Hindlimb muscle (tissue), 1 donor: ENCODE measurements around the gene TMEM150A. TPM values are rescaled to one million over a fixed set of nuclear protein-coding genes. Genes with fewer than 3 reads are reported as not detected.
"Not testable (repeated sequence)": the region's sequence is repeated elsewhere in the genome, so short reads cannot be mapped to it uniquely, and the experiment has no call there.

Experiments
- DNase-seq: peaks from one replicate; pipeline ENCODE4 v3.0.0-alpha.2; 2013
- polyA plus RNA-seq: library from polyadenylated mRNA; unstranded; fragments of 120-200 nt; gene quantifications from one replicate; pipeline ENCODE4 v1.2.1, GENCODE V29; 2013; ENCODE audit not compliant: insufficient read length

Gene TMEM150A
- polyA plus RNA-seq, 1 donor: 11.7 TPM

DNA sequence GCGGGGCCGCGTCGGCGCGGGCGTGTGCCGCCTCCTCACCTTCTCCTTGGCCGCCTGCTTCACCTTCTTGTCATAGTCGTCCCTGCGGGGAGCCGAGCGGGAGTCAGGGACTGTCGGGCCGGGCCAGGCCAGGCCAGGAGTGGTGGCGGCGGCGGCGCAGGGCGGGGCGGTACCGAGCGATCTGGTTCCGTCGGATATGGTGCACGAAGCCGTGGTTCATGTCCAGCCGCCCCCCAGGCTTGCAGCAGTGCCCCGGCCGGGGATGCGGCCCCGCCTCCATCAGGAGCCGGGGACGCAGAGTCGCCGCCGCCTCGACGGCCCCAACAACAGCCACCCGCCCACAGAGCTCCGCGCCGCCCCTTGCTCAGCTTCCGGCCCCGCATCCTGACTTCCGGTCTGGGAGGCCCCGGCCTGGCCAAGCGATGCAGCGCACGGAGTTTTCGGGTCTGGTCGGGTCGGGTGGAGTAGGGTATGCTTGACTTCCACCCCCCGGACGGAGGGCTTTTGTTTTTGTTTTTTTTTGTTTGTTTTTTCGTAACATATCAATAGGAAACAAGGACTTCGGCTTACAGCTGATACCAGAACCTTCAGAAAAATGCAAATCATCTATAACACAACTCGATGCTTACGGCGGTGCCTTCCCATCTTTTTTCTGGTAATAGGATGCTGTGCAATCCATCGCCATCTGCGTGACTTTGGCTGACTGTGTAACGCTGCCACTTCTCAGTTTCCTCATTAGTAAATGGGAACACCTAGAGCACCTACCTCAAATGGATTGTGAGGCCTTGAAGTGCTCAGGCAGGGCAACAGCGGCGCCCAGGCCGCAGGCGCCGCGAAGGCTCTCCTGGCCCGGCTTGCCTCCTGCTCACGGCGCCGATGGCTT is 9.4 kb upstream of the TMEM150A start, which contains the start of gene C2orf68:
C2orf68 (minus strand) TSS at position 362 of the 883 bp plus-strand sequence; CDS start at position 280, 82 bp downstream.
- peak; percentile 95 for DNase-seq

GRCh38 chr2:85611217-85611704 is 8.8 kb upstream of the TMEM150A start:
- DNase-seq: no peak

DNA sequence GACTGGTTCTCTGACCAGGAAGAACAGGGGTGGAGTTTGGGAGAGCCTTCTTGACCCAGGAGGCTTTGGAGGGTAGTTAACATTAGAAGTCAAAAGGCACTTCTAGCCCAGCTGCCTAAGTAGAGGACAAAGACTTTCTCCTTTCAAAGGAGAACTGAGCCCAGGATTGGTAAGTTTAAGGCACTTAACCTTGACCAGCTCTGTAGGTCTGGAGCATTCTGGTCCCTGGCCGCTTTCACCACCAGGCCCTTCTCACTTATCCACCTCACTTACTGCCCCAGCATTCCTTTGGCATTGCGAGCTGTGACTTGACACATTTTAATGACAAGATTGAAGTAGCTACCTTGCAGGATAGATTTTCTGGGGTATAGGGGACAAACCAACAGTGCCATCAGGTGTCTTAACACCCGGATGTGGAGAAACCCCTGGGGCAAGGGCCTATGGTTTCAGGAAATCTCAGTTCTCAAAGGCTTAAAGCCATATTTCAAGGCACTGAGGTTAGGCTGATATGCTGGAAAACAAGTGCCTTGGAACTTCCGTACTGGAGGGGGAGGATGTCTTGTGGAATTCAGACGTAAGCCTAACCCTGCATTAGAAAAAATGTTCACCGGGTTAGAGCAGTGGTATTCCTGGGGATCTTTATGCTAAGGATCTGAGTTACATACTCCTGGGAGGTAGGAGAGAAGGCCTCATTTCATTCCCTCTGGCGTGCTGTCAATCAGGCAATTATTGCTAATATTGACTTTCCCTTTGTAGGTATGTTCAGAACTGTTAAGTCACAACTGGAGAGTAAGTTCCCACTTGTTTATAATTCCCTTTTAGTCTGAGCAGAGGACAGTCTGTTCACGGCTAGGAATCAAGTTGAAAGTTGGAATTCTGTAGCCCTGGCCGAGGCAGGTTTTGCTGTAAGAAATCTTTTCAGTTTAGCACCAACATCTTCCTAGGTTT is 5.0 kb upstream of the TMEM150A start:
- DNase-seq: no peak

GRCh38 chr2:85606116-85606455 is 3.6 kb upstream of the TMEM150A start:
- no peak for DNase-seq

DNA sequence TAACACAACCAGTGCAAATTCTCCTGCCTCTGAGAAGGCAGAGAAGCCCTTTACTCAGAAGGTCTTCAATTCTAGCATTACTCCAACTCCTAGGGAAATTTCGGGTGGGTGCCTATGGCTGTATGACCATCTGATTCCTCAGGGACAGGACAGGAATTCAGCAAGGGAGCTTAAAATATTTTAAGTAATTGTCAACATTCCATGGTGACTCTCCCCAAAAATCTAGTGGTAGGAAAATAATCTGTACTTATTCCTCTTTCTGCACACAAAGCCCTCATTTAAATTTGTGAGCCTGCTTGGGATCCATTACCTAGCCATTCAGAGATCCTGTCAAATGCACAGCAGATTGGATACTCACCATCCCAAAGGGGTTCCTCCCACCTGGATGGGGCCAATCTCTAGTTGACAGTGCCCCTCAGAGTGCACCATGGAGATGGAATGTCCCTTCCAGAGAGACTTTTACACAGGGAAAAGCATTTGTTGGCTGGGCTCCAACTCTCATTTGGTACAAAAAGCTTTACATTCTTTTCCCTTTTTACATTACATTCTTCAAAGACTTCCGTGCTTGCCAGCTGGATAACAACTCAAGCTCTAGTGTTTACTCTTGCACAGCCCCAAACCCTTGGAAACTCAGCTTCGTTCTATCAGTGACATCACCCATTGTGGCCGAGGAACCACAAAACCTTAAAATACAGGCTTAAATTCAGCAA is 3.1 kb upstream of the TMEM150A start:
- DNase-seq: no peak

DNA sequence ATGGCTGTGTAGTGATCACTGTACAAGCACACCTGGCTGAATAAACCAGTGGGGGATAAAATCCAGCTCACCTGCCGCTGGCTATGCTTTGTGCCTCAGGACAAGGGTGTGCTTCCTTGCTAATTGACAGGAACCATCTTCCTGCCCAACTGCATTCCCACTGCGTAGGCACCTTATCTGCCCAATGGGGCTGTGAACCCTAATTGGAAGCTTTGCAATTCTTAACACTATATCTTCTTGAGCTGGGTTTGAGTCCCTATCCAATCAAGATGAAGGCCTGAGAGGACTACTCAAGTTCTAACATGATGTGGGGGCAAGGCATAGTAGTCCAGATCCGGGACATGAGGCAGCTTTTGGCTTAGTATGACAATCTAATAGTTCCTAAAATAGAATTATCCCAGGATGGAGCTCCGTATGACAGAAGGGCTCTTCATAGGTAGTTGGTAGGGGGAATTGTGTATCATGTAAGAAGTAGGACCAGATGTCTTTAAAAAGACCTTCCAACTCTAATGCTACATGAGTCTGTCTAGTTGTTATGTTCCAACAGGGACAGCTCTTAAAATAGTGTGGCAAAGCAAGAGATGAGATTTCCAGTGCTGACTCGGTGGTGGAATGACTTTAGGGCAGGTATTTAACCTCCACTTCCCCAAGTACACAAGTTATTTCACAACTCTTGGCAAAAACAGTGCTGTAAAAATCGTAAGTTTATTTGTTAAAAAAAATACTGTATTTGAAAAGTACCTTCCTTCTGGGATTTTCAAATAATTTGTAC is 2.3 kb upstream of the TMEM150A start:
- DNase-seq: no peak

DNA sequence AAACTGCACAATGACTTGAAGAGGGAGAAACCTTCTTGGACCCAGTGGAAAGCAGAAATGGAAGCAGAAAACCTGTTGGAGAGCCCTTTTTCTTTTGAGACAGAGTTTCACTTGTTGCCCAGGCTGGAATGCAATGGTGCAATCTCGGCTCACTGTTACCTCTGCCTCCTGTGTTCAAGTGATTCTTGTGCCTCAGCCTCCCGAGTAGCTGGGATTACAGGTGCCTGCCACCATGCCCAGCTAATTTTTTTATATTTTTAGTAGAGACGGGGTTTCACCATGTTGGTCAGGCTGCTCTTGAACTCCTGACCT is 1.6 kb upstream of the TMEM150A start:
- not testable (repeated sequence) for DNase-seq

DNA sequence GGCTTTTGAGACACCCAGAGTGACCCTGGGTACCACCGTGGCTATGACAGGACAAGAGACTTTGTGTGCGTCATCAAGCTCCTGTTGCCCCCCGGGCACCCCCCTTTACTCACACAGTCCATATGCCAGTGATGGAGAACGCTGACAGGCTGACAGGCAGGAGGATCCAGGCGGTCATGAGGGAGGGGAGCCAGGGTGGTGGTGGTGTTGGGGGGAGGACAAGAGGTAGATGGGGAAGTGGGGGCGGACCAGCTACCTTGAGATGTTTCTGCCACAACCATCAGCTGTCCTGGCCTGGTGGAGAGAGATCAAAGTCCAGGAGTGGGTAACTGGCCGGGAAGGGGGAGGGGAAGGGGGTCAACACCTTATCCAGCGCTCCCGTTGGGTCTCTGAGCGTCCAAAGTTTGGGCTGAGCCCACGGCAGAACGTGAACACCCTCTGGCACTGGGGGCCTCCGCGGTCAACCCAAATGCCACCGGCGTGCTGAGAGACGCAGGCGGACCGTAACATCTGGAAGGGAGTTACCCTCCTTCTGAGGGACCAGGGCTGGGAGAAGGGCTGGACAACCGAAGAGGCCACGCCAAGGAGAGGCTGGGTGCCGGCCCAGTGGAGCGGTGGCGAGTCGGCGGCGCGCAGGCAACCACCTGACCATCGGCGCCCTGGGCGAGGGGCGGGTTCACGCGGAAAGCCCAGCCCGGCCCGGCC is 575 bp downstream of the TMEM150A start:
- DNase-seq: no peak

- no peak for DNase-seq
These were observed 1.3 kb downstream of the TMEM150A start for GRCh38 chr2:85600951-85601770.

GRCh38 chr2:85600235-85600575 is 2.3 kb downstream of the TMEM150A start:
- DNase-seq: no peak

DNA sequence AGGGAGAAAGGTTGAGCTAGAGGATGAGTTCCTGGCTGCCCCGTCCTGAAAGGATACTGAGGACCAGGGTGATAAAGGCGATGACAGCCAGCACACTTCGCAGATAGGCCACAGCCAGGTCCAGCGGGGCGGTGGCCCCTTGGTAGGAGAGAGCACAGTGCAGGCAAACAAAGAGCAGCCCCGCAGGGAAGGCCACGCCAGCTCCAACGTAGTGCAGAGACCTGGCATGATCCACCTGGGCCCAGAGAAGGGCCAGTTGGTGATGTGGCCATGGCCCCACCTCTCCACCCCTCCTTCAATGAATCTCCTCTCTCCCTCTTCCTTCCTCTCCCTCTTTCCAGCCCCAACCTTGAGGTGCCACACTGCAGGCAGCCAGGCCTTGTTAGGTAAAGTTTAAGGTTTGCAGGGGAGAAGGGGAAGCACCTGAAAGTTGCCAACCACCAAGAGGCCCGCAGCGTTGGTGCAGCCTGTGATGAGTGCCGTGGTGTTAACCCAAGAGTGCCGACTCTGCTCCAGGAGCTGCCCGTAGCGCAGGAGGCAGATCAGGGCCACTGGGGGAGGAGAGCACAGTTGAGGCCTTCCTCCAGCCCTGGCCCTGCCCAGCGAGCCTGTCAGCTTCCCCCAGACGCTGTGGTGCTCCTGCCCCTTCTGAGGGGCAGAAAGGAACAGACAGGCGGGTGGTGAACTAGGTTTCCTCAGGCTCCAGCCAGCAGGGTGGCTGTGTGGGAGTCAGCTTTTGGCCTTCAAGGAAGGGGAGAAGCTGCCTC is 2.8 kb downstream of the TMEM150A start:
- DNase-seq: no peak

DNA sequence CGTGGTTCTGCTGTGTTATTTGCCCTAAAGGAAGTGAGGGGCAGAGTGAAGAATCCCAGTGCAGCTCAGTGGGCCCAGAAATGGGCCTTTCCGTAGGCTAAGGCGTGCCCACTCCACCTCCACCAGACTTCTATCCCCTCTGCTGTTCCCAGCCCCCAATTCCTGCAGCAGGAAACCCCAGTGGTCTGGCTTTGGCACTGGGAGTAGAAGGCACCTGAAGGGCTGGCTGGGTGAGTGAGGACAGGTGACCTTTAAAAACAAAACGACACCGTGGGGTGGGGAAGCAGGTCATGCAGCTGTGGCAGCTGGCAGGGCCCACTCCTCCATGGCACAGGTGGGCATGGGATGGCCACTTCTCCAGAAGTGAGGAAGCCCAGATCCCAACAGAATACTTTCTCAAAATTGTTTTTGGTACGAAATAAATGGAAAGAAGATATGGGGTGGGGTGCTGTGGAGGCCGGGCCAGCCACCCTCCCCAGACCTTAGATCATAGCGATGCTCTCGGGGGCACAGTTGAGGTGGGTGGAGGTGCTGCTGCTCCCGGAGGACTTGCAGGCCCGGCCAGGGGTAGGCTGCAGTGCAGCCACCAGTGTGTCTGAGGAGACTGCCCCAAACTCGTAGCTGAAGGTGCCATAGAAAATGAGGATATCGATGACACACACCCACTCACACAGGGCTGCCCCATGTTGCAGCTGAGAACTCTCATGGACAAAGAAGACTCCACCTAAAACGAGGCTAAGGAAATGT is 3.7 kb downstream of the TMEM150A start:
- DNase-seq: no peak

- no peak for DNase-seq
These were observed 5.3 kb downstream of the TMEM150A start for GRCh38 chr2:85597241-85597640.

DNA sequence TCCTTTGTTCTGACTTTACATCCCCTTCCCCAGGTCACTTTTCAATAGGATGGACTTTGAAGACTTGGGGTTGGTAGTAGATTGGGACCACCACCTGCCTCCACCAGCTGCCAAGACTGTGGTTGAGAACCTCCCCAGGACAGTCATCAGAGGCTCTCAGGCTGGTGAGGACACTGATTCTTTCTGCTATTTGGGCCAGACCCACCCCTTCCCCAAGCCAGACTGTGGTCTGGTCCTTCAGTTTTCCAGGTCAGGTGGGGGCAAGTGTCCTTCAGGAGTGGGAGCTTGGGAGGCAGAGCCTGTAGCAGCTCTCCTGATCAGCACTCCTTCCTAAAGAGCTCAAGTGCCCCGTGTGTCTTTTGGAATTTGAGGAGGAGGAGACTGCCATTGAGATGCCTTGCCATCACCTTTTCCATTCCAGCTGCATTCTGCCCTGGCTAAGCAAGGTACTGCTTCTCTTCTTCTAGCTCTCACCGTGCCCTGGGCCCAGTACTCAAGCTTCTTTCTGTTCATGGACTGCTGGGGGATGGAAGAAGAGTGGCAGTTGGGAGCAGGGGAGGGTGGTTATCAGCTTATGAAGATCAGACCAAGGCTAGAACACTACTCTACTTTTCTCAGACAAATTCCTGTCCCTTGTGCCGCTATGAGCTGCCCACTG is 5.9 kb downstream of the TMEM150A start:
- no peak for DNase-seq

- DNase-seq: no peak
These were observed 6.5 kb downstream of the TMEM150A start for GRCh38 chr2:85596026-85596333.

DNA sequence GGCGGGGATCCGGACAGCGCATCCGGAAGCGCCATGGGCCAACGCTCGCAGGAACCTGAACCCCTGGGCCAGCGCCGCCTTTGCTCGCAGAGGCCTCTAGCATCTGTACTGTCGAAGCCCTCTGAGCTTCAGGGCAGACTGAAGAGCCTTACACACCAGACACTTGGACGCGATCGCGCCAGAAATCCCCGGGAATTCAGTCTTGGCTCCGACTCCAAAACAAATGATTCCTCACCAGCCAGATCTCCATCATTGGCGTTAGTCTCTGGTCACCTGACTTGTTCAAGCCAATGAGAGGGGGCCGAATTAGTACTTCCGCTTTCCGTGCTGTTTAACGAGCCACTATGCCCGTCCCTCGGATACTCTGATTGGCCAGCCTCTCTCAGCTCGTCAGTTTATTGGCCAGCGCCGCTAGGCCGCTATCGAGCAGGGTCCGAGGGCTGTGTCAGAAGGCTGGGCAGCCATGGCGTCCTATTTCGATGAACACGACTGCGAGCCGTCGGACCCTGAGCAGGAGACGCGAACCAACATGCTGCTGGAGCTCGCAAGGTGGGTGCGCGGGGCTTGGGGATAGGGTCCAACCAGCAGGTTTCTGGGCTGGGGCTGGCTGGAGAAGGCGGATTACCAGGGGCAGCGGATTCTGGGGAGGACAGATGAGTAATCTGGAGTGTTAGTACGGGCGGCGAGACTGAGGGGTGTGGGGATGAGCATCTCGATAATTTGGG is 7.0 kb downstream of the TMEM150A start, which contains the start of gene RNF181:
RNF181 (plus strand) TSS at position 445 of the 725 bp plus-strand sequence; CDS start at position 464, 19 bp downstream.
- DNase-seq: peak; percentile 98

GRCh38 chr2:85594715-85595300 is 7.7 kb downstream of the TMEM150A start:
- no peak for DNase-seq
